Measurements from ENCODE around the gene MAT1A.
"Not testable (repeated sequence)": the region's sequence is repeated elsewhere in the genome, so short reads cannot be mapped to it uniquely, and the experiment has no call there.

MAT1A gene

GRCh38 chr10:80233871-80234270, 55.6 kb downstream of the MAT1A start:
- not testable (repeated sequence) for DNase-seq (ENCODE audit: low spot score)

- not testable (repeated sequence) for DNase-seq (ENCODE audit: low spot score)
These were observed 62.7 kb downstream of the MAT1A start for GRCh38 chr10:80226723-80227122.

GRCh38 chr10:80223031-80223419, 66.4 kb downstream of the MAT1A start:
- not testable (repeated sequence) for DNase-seq (ENCODE audit: low spot score)

All from SK-N-DZ (cell line).